ENCODE measurements around the gene ACTL6A.

Gene ACTL6A

GRCh38 chr3:179533274-179533673, 29.5 kb upstream of the ACTL6A start:
- no peak for DNase-seq (ENCODE audit: extremely low read depth, low read depth)
- TF ChIP-seq CTCF (IDR thresholded peaks at IDR 0.05; ENCODE audit: low read depth, low read length, missing control alignments), result no peak
- H3K4me3 ChIP-seq (replicated peaks; ENCODE audit: low read depth, low read length), result no peak overlapping the region

GRCh38 chr3:179536256-179536655, 26.5 kb upstream of the ACTL6A start:
- DNase-seq (ENCODE audit: extremely low read depth, low read depth), result no peak
- no peak for TF ChIP-seq CTCF (IDR thresholded peaks at IDR 0.05; ENCODE audit: low read depth, low read length, missing control alignments)

GRCh38 chr3:179541094-179541493, 21.6 kb upstream of the ACTL6A start:
- no peak overlapping the region for H3K4me3 ChIP-seq (replicated peaks; ENCODE audit: low read depth, low read length)
- no peak for DNase-seq (ENCODE audit: extremely low read depth, low read depth)
- no peak for TF ChIP-seq CTCF (IDR thresholded peaks at IDR 0.05; ENCODE audit: low read depth, low read length, missing control alignments)

More at GRCh38 chr3:179536256-179536655, 26.5 kb upstream of the ACTL6A start:
- H3K4me3 ChIP-seq (replicated peaks; ENCODE audit: low read depth, low read length), result no peak overlapping the region

GRCh38 chr3:179541596-179541995, 21.1 kb upstream of the ACTL6A start:
- no peak for DNase-seq (ENCODE audit: extremely low read depth, low read depth)
- H3K4me3 ChIP-seq (replicated peaks; ENCODE audit: low read depth, low read length), result no peak overlapping the region
- TF ChIP-seq CTCF (IDR thresholded peaks at IDR 0.05; ENCODE audit: low read depth, low read length, missing control alignments), result no peak

GRCh38 chr3:179542375-179542774, 20.4 kb upstream of the ACTL6A start:
- no peak for DNase-seq (ENCODE audit: extremely low read depth, low read depth)
- TF ChIP-seq CTCF (IDR thresholded peaks at IDR 0.05; ENCODE audit: low read depth, low read length, missing control alignments), result no peak
- H3K4me3 ChIP-seq (replicated peaks; ENCODE audit: low read depth, low read length), result no peak overlapping the region

- H3K4me3 ChIP-seq (replicated peaks; ENCODE audit: low read depth, low read length), result no peak overlapping the region
- TF ChIP-seq CTCF (IDR thresholded peaks at IDR 0.05; ENCODE audit: low read depth, low read length, missing control alignments), result no peak
- peak; percentile 94 for DNase-seq (ENCODE audit: extremely low read depth, low read depth)
Observed at GRCh38 chr3:179544981-179545645, 17.6 kb upstream of the ACTL6A start.

GRCh38 chr3:179546814-179547241, 15.9 kb upstream of the ACTL6A start:
- no peak overlapping the region for H3K4me3 ChIP-seq (replicated peaks; ENCODE audit: low read depth, low read length)
- TF ChIP-seq CTCF (IDR thresholded peaks at IDR 0.05; ENCODE audit: low read depth, low read length, missing control alignments), result no peak
- DNase-seq (ENCODE audit: extremely low read depth, low read depth), result no peak
